ENCODE data around the gene TSPAN11.

Gene TSPAN11

GRCh38 chr12:31008241-31008761 is 81.8 kb downstream of the TSPAN11 start:
- Histone ChIP-seq H2AK5ac (ENCODE audit: low read depth, low read length) (no peak overlapping the region), H2BK5ac (ENCODE audit: low read length) (no peak overlapping the region), H3K36me3 (replicated peaks in 1 of 2; ENCODE audit: control insufficient read depth in 2 of 2, insufficient read depth in 2 of 2, low read length in 2 of 2) (no peaks in the 10 kb centered on the region), H2BK12ac (ENCODE audit: low read length) (no peak overlapping the region), H4K8ac (ENCODE audit: low read depth, low read length) (no peak overlapping the region), H3K9me3 (replicated peaks in 1 of 2; ENCODE audit: control insufficient read depth in 2 of 2, insufficient read depth in 1 of 2, low read depth in 1 of 2, low read length in 2 of 2) (no peaks in the 10 kb centered on the region), H3K79me1 (ENCODE audit: low read depth, low read length) (no peaks in the 10 kb centered on the region), H3K14ac (ENCODE audit: low read length) (no peak overlapping the region), H3K4me1 (ENCODE audit: control insufficient read depth in 2 of 2, insufficient read depth in 1 of 2, low read depth in 1 of 2, low read length in 2 of 2) (peaks cover 0 to 1% of the 10 kb centered on the region in 2 donors), H3K4me3 (ENCODE audit: low read length in 2 of 2) (no peak overlapping the region), H3K27me3 (ENCODE audit: control insufficient read depth in 3 of 3, insufficient read depth in 3 of 3, low read depth in 1 of 3, low read length in 3 of 3) (no peaks in the 10 kb centered on the region), H2BK120ac (ENCODE audit: low read depth, low read length) (no peak overlapping the region), H3K23ac (ENCODE audit: low read depth, low read length, poor library complexity) (no peak overlapping the region), H3K4me2 (ENCODE audit: insufficient read depth, low read length, poor library complexity, severe bottlenecking) (no peak overlapping the region), H2AFZ (ENCODE audit: low read length) (no peak overlapping the region), H3K9ac (ENCODE audit: low read depth, low read length, poor library complexity) (no peak overlapping the region), H3K4ac (ENCODE audit: low read length) (no peak overlapping the region), H4K91ac (ENCODE audit: low read depth, low read length, poor library complexity) (no peak overlapping the region), H3K27ac (replicated peaks; ENCODE audit: low read length) (no peak overlapping the region), H2BK15ac (ENCODE audit: low read length) (no peak overlapping the region), H3K18ac (ENCODE audit: low read length) (peak overlapping the region; percentile 65)
- DNase-seq (ENCODE audit: low spot score) = no peak
- no CpG with 5 or more reads among the region's 6 CpGs for WGBS, 2 donors (ENCODE audit: extremely low coverage in 2 of 2, insufficient read length in 2 of 2, insufficient replicate concordance in 1 of 2)

DNA sequence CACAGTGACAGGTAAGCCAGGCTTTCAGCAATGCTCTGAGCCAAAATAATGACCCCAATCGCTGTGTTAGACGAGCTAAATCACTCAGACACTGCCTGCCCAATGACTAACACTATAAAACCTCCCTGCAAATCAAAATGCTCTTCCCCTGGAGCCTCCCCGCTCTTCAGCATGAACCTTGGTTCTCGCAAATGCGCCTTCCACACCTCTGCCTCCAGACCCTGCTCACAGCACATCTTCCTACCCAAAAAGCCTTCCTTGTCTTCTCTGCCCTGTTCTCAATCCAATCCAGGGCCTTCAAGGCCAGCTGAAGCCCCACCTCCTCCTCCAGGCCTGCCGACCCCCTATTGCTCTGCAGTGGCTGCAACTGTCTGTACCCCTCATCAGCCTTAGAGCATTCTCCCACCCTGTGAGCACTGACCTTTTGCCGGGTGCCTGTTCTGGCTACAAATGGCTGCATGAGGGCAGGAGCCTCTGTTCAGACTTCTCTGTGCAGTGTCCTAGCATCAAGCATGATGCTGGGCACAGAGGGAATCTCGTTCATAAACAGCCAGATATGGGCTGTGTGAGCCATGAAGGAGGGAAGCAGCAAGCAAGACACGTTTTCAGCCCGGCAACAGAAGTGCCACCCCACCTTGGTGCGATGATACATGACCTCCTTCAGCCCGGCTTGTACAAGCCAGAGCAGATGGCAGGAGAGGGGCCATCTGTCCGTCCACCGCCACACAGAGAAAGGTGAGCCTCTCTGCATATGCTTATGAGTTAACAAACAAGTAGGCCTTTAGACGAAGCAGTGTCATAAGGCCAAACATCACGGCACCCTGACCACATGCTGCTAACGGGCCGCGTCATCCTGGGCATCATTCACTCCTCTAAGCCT is 82.7 kb downstream of the TSPAN11 start:
- H3K4ac ChIP-seq (ENCODE audit: low read length) = no peak overlapping the region
- H3K79me1 ChIP-seq (ENCODE audit: low read depth, low read length) = no peaks in the 10 kb centered on the region
- H3K23ac ChIP-seq (ENCODE audit: low read depth, low read length, poor library complexity) = no peak overlapping the region
- no peaks in the 10 kb centered on the region for H3K9me3 ChIP-seq (replicated peaks in 1 of 2; ENCODE audit: control insufficient read depth in 2 of 2, insufficient read depth in 1 of 2, low read depth in 1 of 2, low read length in 2 of 2)
- no peaks in the 10 kb centered on the region for H3K27me3 ChIP-seq (ENCODE audit: control insufficient read depth in 3 of 3, insufficient read depth in 3 of 3, low read depth in 1 of 3, low read length in 3 of 3)
- H2BK120ac ChIP-seq (ENCODE audit: low read depth, low read length) = no peak overlapping the region
- no peak overlapping the region for H3K27ac ChIP-seq (replicated peaks; ENCODE audit: low read length)
- H2BK5ac ChIP-seq (ENCODE audit: low read length) = no peak overlapping the region
- H3K18ac ChIP-seq (ENCODE audit: low read length) = no peak overlapping the region
- no peak for DNase-seq (ENCODE audit: low spot score)
- H2BK12ac ChIP-seq (ENCODE audit: low read length) = no peak overlapping the region
- H4K8ac ChIP-seq (ENCODE audit: low read depth, low read length) = no peak overlapping the region
- no peaks in the 10 kb centered on the region for H3K36me3 ChIP-seq (replicated peaks in 1 of 2; ENCODE audit: control insufficient read depth in 2 of 2, insufficient read depth in 2 of 2, low read length in 2 of 2)
- WGBS, 2 donors (ENCODE audit: extremely low coverage in 2 of 2, insufficient read length in 2 of 2, insufficient replicate concordance in 1 of 2) = no CpG with 5 or more reads among the region's 19 CpGs
- no peak overlapping the region for H2AK5ac ChIP-seq (ENCODE audit: low read depth, low read length)
- H3K14ac ChIP-seq (ENCODE audit: low read length) = no peak overlapping the region
- H3K4me2 ChIP-seq (ENCODE audit: insufficient read depth, low read length, poor library complexity, severe bottlenecking) = no peak overlapping the region
- no peak overlapping the region for H2AFZ ChIP-seq (ENCODE audit: low read length)
- H2BK15ac ChIP-seq (ENCODE audit: low read length) = no peak overlapping the region
- H3K4me1 ChIP-seq (ENCODE audit: control insufficient read depth in 2 of 2, insufficient read depth in 1 of 2, low read depth in 1 of 2, low read length in 2 of 2) = peaks cover 0 to 1% of the 10 kb centered on the region in 2 donors
- H3K4me3 ChIP-seq (ENCODE audit: low read length in 2 of 2) = no peak overlapping the region
- H4K91ac ChIP-seq (ENCODE audit: low read depth, low read length, poor library complexity) = no peak overlapping the region
- H3K9ac ChIP-seq (ENCODE audit: low read depth, low read length, poor library complexity) = no peak overlapping the region

- no peak overlapping the region for H4K8ac ChIP-seq (ENCODE audit: low read depth, low read length)
- H3K9ac ChIP-seq (ENCODE audit: low read depth, low read length, poor library complexity) = no peak overlapping the region
- no peak overlapping the region for H2BK5ac ChIP-seq (ENCODE audit: low read length)
- no peaks in the 10 kb centered on the region for H3K36me3 ChIP-seq (replicated peaks in 1 of 2; ENCODE audit: control insufficient read depth in 2 of 2, insufficient read depth in 2 of 2, low read length in 2 of 2)
- no peak overlapping the region for H3K4me2 ChIP-seq (ENCODE audit: insufficient read depth, low read length, poor library complexity, severe bottlenecking)
- H3K4me3 ChIP-seq (ENCODE audit: low read length in 2 of 2) = no peak overlapping the region
- no peak overlapping the region for H3K14ac ChIP-seq (ENCODE audit: low read length)
- H3K27ac ChIP-seq (replicated peaks; ENCODE audit: low read length) = no peak overlapping the region
- no peak for DNase-seq (ENCODE audit: low spot score)
- H2BK12ac ChIP-seq (ENCODE audit: low read length) = no peak overlapping the region
- H3K9me3 ChIP-seq (replicated peaks in 1 of 2; ENCODE audit: control insufficient read depth in 2 of 2, insufficient read depth in 1 of 2, low read depth in 1 of 2, low read length in 2 of 2) = no peaks in the 10 kb centered on the region
- H3K23ac ChIP-seq (ENCODE audit: low read depth, low read length, poor library complexity) = no peak overlapping the region
- H3K18ac ChIP-seq (ENCODE audit: low read length) = no peak overlapping the region
- no peaks in the 10 kb centered on the region for H3K27me3 ChIP-seq (ENCODE audit: control insufficient read depth in 3 of 3, insufficient read depth in 3 of 3, low read depth in 1 of 3, low read length in 3 of 3)
- H3K4me1 ChIP-seq (ENCODE audit: control insufficient read depth in 2 of 2, insufficient read depth in 1 of 2, low read depth in 1 of 2, low read length in 2 of 2) = peaks cover 0 to 1% of the 10 kb centered on the region in 2 donors
- H2AFZ ChIP-seq (ENCODE audit: low read length) = no peak overlapping the region
- H4K91ac ChIP-seq (ENCODE audit: low read depth, low read length, poor library complexity) = no peak overlapping the region
- no peaks in the 10 kb centered on the region for H3K79me1 ChIP-seq (ENCODE audit: low read depth, low read length)
- no peak overlapping the region for H2BK120ac ChIP-seq (ENCODE audit: low read depth, low read length)
- H3K4ac ChIP-seq (ENCODE audit: low read length) = no peak overlapping the region
- no CpG with 5 or more reads among the region's 4 CpGs for WGBS, 2 donors (ENCODE audit: extremely low coverage in 2 of 2, insufficient read length in 2 of 2, insufficient replicate concordance in 1 of 2)
- no peak overlapping the region for H2AK5ac ChIP-seq (ENCODE audit: low read depth, low read length)
- no peak overlapping the region for H2BK15ac ChIP-seq (ENCODE audit: low read length)
These were observed 83.4 kb downstream of the TSPAN11 start for GRCh38 chr12:31009976-31010375.

GRCh38 chr12:31011336-31011735 is 84.8 kb downstream of the TSPAN11 start:
- no peaks in the 10 kb centered on the region for H3K27me3 ChIP-seq (ENCODE audit: control insufficient read depth in 3 of 3, insufficient read depth in 3 of 3, low read depth in 1 of 3, low read length in 3 of 3)
- H2BK120ac ChIP-seq (ENCODE audit: low read depth, low read length) = no peak overlapping the region
- H3K14ac ChIP-seq (ENCODE audit: low read length) = no peak overlapping the region
- H2AFZ ChIP-seq (ENCODE audit: low read length) = no peak overlapping the region
- H2AK5ac ChIP-seq (ENCODE audit: low read depth, low read length) = no peak overlapping the region
- no peak overlapping the region for H2BK15ac ChIP-seq (ENCODE audit: low read length)
- H3K4me3 ChIP-seq (ENCODE audit: low read length in 2 of 2) = no peak overlapping the region
- H3K79me1 ChIP-seq (ENCODE audit: low read depth, low read length) = no peaks in the 10 kb centered on the region
- H3K9me3 ChIP-seq (replicated peaks in 1 of 2; ENCODE audit: control insufficient read depth in 2 of 2, insufficient read depth in 1 of 2, low read depth in 1 of 2, low read length in 2 of 2) = no peaks in the 10 kb centered on the region
- no peak for DNase-seq (ENCODE audit: low spot score)
- H3K23ac ChIP-seq (ENCODE audit: low read depth, low read length, poor library complexity) = no peak overlapping the region
- H3K9ac ChIP-seq (ENCODE audit: low read depth, low read length, poor library complexity) = no peak overlapping the region
- no peak overlapping the region for H4K91ac ChIP-seq (ENCODE audit: low read depth, low read length, poor library complexity)
- no peak overlapping the region for H4K8ac ChIP-seq (ENCODE audit: low read depth, low read length)
- H3K36me3 ChIP-seq (replicated peaks in 1 of 2; ENCODE audit: control insufficient read depth in 2 of 2, insufficient read depth in 2 of 2, low read length in 2 of 2) = no peaks in the 10 kb centered on the region
- WGBS, 2 donors (ENCODE audit: extremely low coverage in 2 of 2, insufficient read length in 2 of 2, insufficient replicate concordance in 1 of 2) = no CpG with 5 or more reads among the region's 5 CpGs
- no peak overlapping the region for H3K4ac ChIP-seq (ENCODE audit: low read length)
- H3K27ac ChIP-seq (replicated peaks; ENCODE audit: low read length) = no peak overlapping the region
- H2BK5ac ChIP-seq (ENCODE audit: low read length) = no peak overlapping the region
- H3K4me2 ChIP-seq (ENCODE audit: insufficient read depth, low read length, poor library complexity, severe bottlenecking) = no peak overlapping the region
- no peak overlapping the region for H2BK12ac ChIP-seq (ENCODE audit: low read length)
- H3K4me1 ChIP-seq (ENCODE audit: control insufficient read depth in 2 of 2, insufficient read depth in 1 of 2, low read depth in 1 of 2, low read length in 2 of 2) = peaks cover 0 to 1% of the 10 kb centered on the region in 2 donors
- H3K18ac ChIP-seq (ENCODE audit: low read length) = no peak overlapping the region

All from neuronal stem cell (in vitro differentiated cells).